Measurements from ENCODE around the gene TENM4. TPM values are rescaled to one million over a fixed set of nuclear protein-coding genes. Genes with fewer than 3 reads are reported as not detected.

The TENM4 gene
- total RNA-seq, 2 experiments from 2014 or later, result not detected

DNA sequence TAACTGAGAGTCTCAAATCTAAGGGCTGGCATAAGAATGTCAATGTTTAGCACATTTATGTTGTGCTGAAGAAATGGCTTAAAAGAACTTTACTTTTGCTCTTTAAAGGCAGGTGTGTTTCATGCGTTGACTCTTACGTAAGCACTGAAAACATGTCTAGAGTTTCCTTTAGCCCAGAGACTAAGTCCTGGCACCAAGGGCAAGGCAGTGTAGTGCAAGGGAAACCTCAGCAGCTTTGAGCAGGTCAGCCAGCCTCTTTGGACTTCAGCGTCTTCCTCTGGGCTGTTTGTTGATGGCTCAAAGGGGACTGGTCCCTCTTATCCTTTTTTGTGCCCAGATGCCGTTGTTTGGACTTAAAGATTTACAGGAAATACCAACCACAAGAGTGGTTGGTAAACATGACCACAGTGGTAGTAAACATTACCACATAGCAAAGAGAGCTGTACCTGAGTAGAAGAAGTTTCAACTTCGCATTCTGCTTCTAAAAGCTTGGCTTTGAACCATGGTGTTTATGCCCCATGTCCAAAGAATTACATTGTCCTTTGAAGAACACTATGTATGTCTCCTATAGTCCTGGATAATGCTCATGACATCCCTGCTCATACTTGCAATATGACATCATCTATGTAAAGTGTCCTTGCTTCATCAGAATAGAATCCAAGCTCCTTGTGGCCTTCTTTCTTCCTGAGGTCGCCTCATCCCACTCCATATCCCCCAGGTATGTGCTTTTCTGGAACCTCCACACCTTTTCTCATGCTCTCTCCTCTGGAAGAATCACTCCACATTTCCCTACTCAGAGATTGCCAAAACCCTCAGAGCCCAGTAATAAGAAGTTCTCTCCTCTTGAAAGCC, 23.5 kb downstream of the TENM4 start:
- BruUV-seq (replicated peaks), result no TSS peak
- Histone ChIP-seq H3K4me3 (ENCODE audit: low read depth, low read length, poor library complexity, severe bottlenecking) (no peak overlapping the region), H3K4me2 (ENCODE audit: low read length) (no peak overlapping the region), H2AFZ (ENCODE audit: low read length) (no peak overlapping the region), H3K4me1 (ENCODE audit: insufficient read depth, low read length, poor library complexity, severe bottlenecking) (no peaks in the 10 kb centered on the region), H3K9me3 (ENCODE audit: low read length) (no peaks in the 10 kb centered on the region), H3K36me3 (ENCODE audit: insufficient read depth, low read length) (no peaks in the 10 kb centered on the region), H3K79me2 (ENCODE audit: insufficient read depth, low read depth, low read length) (no peaks in the 10 kb centered on the region), H4K20me1 (ENCODE audit: insufficient read depth, low read length) (no peaks in the 10 kb centered on the region), H3K9me2 (ENCODE audit: insufficient read depth, low read length) (no peaks in the 10 kb centered on the region), H3K27ac (ENCODE audit: low read depth, low read length, poor library complexity, severe bottlenecking) (no peak overlapping the region)
- CTCF ChIA-PET (ENCODE audit: unreplicated experiment), result no interaction called here
- no peak for TF ChIP-seq EZH2phosphoT487 (IDR thresholded peaks at IDR 0.05; ENCODE audit: borderline replicate concordance, low read depth, low read length)
- no peak for TF ChIP-seq CTCF (conservative IDR thresholded peaks at IDR 0.05; ENCODE audit: low read length)
- DNase-seq (ENCODE audit: low spot score), result no peak
- intact Hi-C loops (cut with micrococcal nuclease; ENCODE audit: unreplicated experiment), result no loop called here
- POLR2A ChIA-PET, result no interaction called here

- DNase-seq (ENCODE audit: low spot score), result no peak
- POLR2A ChIA-PET, result no interaction called here
- TF ChIP-seq CTCF (conservative IDR thresholded peaks at IDR 0.05; ENCODE audit: low read length) (no peak), EZH2phosphoT487 (IDR thresholded peaks at IDR 0.05; ENCODE audit: borderline replicate concordance, low read depth, low read length) (no peak)
- H4K20me1 ChIP-seq (ENCODE audit: insufficient read depth, low read length), result no peaks in the 10 kb centered on the region
- no peak overlapping the region for H3K4me2 ChIP-seq (ENCODE audit: low read length)
- no peaks in the 10 kb centered on the region for H3K36me3 ChIP-seq (ENCODE audit: insufficient read depth, low read length)
- no peak overlapping the region for H3K27ac ChIP-seq (ENCODE audit: low read depth, low read length, poor library complexity, severe bottlenecking)
- no peaks in the 10 kb centered on the region for H3K79me2 ChIP-seq (ENCODE audit: insufficient read depth, low read depth, low read length)
- no peak overlapping the region for H3K4me3 ChIP-seq (ENCODE audit: low read depth, low read length, poor library complexity, severe bottlenecking)
- BruUV-seq (replicated peaks), result no TSS peak
- no peaks in the 10 kb centered on the region for H3K9me3 ChIP-seq (ENCODE audit: low read length)
- intact Hi-C loops (cut with micrococcal nuclease; ENCODE audit: unreplicated experiment), result no loop called here
- H3K9me2 ChIP-seq (ENCODE audit: insufficient read depth, low read length), result no peaks in the 10 kb centered on the region
- no peaks in the 10 kb centered on the region for H3K4me1 ChIP-seq (ENCODE audit: insufficient read depth, low read length, poor library complexity, severe bottlenecking)
- H2AFZ ChIP-seq (ENCODE audit: low read length), result no peak overlapping the region
- CTCF ChIA-PET (ENCODE audit: unreplicated experiment), result no interaction called here
Observed at GRCh38 chr11:79415912-79416311, 24.9 kb downstream of the TENM4 start.

DNA sequence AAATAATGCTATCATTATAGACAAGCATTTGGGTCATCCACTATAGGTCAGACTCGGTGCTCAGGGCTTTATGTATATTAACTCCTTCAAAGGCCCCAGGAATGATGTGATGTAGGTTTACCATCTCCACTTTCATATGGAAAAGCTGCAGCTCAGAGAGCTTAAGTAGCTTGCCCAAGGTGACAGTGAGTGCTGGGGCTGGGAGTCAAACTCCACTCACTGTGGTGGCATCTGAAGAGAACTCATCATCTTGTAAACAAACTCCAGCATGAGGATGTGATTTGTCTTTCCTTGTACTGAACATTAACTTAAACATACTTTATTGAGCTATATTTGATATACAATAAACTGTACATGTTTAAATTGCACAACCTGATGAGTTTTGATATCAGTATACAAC, 25.4 kb downstream of the TENM4 start:
- BruUV-seq (replicated peaks), result no TSS peak
- intact Hi-C loops (cut with micrococcal nuclease; ENCODE audit: unreplicated experiment), result no loop called here
- Histone ChIP-seq H3K9me3 (ENCODE audit: low read length) (no peaks in the 10 kb centered on the region), H3K9me2 (ENCODE audit: insufficient read depth, low read length) (no peaks in the 10 kb centered on the region), H3K79me2 (ENCODE audit: insufficient read depth, low read depth, low read length) (no peaks in the 10 kb centered on the region), H4K20me1 (ENCODE audit: insufficient read depth, low read length) (no peaks in the 10 kb centered on the region), H3K4me2 (ENCODE audit: low read length) (no peak overlapping the region), H3K4me3 (ENCODE audit: low read depth, low read length, poor library complexity, severe bottlenecking) (no peak overlapping the region), H2AFZ (ENCODE audit: low read length) (no peak overlapping the region), H3K4me1 (ENCODE audit: insufficient read depth, low read length, poor library complexity, severe bottlenecking) (no peaks in the 10 kb centered on the region), H3K36me3 (ENCODE audit: insufficient read depth, low read length) (no peaks in the 10 kb centered on the region), H3K27ac (ENCODE audit: low read depth, low read length, poor library complexity, severe bottlenecking) (no peak overlapping the region)
- DNase-seq (ENCODE audit: low spot score), result no peak
- POLR2A ChIA-PET, result no interaction called here
- CTCF ChIA-PET (ENCODE audit: unreplicated experiment), result no interaction called here
- TF ChIP-seq EZH2phosphoT487 (IDR thresholded peaks at IDR 0.05; ENCODE audit: borderline replicate concordance, low read depth, low read length) (no peak), CTCF (conservative IDR thresholded peaks at IDR 0.05; ENCODE audit: low read length) (no peak)
